GM23248 (cell line): ENCODE results near the gene SNAI3.

Source experiments
- EZH2 ChIP-seq: fragments of 200-600 bp; sonication (generic); IDR thresholded peaks from 2 replicates; pipeline ENCODE4 v1.6.1; 2018; ENCODE audit warnings: antibody characterized with exemption, mild to moderate bottlenecking; ENCODE audit not compliant: insufficient read depth, poor library complexity, severe bottlenecking
- EZH2phosphoT487 ChIP-seq: fragments of 200-600 bp; sonication (generic); IDR thresholded peaks from 2 replicates; pipeline ENCODE4 v1.6.1; 2018; ENCODE audit warnings: antibody characterized with exemption, moderate library complexity, mild to moderate bottlenecking, low read depth; ENCODE audit not compliant: insufficient read depth

GRCh38 chr16:88733630-88734360, 47.5 kb upstream of the SNAI3 start:
- TF ChIP-seq EZH2 (no peak), EZH2phosphoT487 (no peak)
